Measurements from ENCODE around the gene FYN.

- TF ChIP-seq HDAC2 (IDR thresholded peaks at IDR 0.05) (no peak), CHD4 (IDR thresholded peaks at IDR 0.05; ENCODE audit: borderline replicate concordance) (no peak), ESRRA (IDR thresholded peaks at IDR 0.05; ENCODE audit: borderline replicate concordance, low read length) (no peak), BCL3 (IDR thresholded peaks at IDR 0.05) (no peak), RARB (CRISPR knock-in tag; IDR thresholded peaks at IDR 0.05) (no peak), CTCF (IDR thresholded peaks at IDR 0.05) (no peak), CBX8 (IDR thresholded peaks at IDR 0.05) (no peak), POLR2A (IDR thresholded peaks at IDR 0.05; ENCODE audit: low read length) (no peak), BHLHE40 (IDR thresholded peaks at IDR 0.05; ENCODE audit: low read depth, low read length) (no peak), CHD2 (IDR thresholded peaks at IDR 0.05; ENCODE audit: low read length, partially characterized antibody) (no peak), SMC3 (IDR thresholded peaks at IDR 0.05) (no peak)
These were observed 48.5 kb downstream of the FYN start for GRCh38 chr6:111824608-111825337.
